HL-60 (cell line): ENCODE data around the gene AGGF1.

Experiments used
- CTCF ChIP-seq: IDR thresholded peaks from one replicate; pipeline ENCODE4 v1.5.1; 2011; ENCODE audit warnings: low read length, control low read depth, inconsistent platforms; ENCODE audit not compliant: insufficient read depth
- GABPA ChIP-seq: IDR thresholded peaks from 2 replicates; pipeline ENCODE4 v1.6.1; 2012; ENCODE audit warnings: low read depth
- POLR2AphosphoS5 ChIP-seq: IDR thresholded peaks from 2 replicates; pipeline ENCODE4 v1.6.1; 2012; ENCODE audit warnings: low read depth
- REST ChIP-seq: IDR thresholded peaks from 2 replicates; pipeline ENCODE4 v1.6.1; 2012; ENCODE audit warnings: low read depth; ENCODE audit not compliant: insufficient replicate concordance
- SPI1 ChIP-seq: IDR thresholded peaks from 2 replicates; pipeline ENCODE4 v1.6.1; 2012; ENCODE audit warnings: low read depth, mild to moderate bottlenecking, borderline replicate concordance

- TF ChIP-seq CTCF (no peak), POLR2AphosphoS5 (no peak), GABPA (no peak), REST (no peak), SPI1 (no peak)
Measured at GRCh38 chr5:77031891-77032290, 1.7 kb downstream of the AGGF1 start.
